CD1c-positive myeloid dendritic cell (primary cell): ENCODE measurements around the gene DCXR.

Experiments
- DNase-seq: peaks from one replicate; pipeline ENCODE4 v3.0.0-alpha.2; 2016; ENCODE audit errors: extremely low spot score

Gene DCXR

GRCh38 chr17:82072827-82073226 is 35.3 kb upstream of the DCXR start:
- no peak for DNase-seq

GRCh38 chr17:82070611-82071010 is 33.1 kb upstream of the DCXR start:
- no peak for DNase-seq

GRCh38 chr17:82065638-82066303 is 28.3 kb upstream of the DCXR start, which contains the start of gene DUS1L:
DUS1L (minus strand) TSS chr17:82065804; CDS start chr17:82065059, 745 bp downstream.
- peak; percentile 82 for DNase-seq

GRCh38 chr17:82065193-82065637 is 27.7 kb upstream of the DCXR start:
- peak; percentile 46 for DNase-seq

GRCh38 chr17:82064433-82065192 is 27.1 kb upstream of the DCXR start:
- no peak for DNase-seq

- no peak for DNase-seq
Measured at GRCh38 chr17:82063424-82064415, 26.2 kb upstream of the DCXR start.

GRCh38 chr17:82062984-82063368 is 25.5 kb upstream of the DCXR start:
- DNase-seq, result no peak

- DNase-seq, result no peak
Measured at GRCh38 chr17:82062076-82062983, 24.8 kb upstream of the DCXR start.

GRCh38 chr17:82061047-82061925 is 23.8 kb upstream of the DCXR start:
- no peak for DNase-seq

- DNase-seq, result no peak
Measured at GRCh38 chr17:82060614-82061013, 23.1 kb upstream of the DCXR start.

- DNase-seq, result no peak
Measured at GRCh38 chr17:82060001-82060380, 22.5 kb upstream of the DCXR start.

GRCh38 chr17:82059272-82060000 is 21.9 kb upstream of the DCXR start:
- no peak for DNase-seq

GRCh38 chr17:82058855-82059249 is 21.4 kb upstream of the DCXR start:
- no peak for DNase-seq

- no peak for DNase-seq
Measured at GRCh38 chr17:82058230-82058854, 20.8 kb upstream of the DCXR start.

- DNase-seq, result no peak
Measured at GRCh38 chr17:82056729-82057621, 19.5 kb upstream of the DCXR start.

- no peak for DNase-seq
Measured at GRCh38 chr17:82055965-82056728, 18.6 kb upstream of the DCXR start.
